Activated T-cell treated with anti-CD3 and anti-CD28 coated beads, Interleukin-2, amount 50 U/mL, for 1 hour (primary cell): ENCODE results near the gene ILK.

Experiments used
- DNase-seq: peaks from one replicate; pipeline ENCODE4 v3.0.0-alpha.2; 2020

ILK gene

GRCh38 chr11:6638429-6638828 lies 34.9 kb downstream of the ILK start:
- no peak for DNase-seq

- DNase-seq: no peak
These were observed 36.7 kb downstream of the ILK start for GRCh38 chr11:6640036-6640984.

GRCh38 chr11:6640985-6641701 lies 37.6 kb downstream of the ILK start:
- no peak for DNase-seq

- no peak for DNase-seq
These were observed 39.4 kb downstream of the ILK start for GRCh38 chr11:6642957-6643356.

- DNase-seq: no peak
These were observed 42.5 kb downstream of the ILK start for GRCh38 chr11:6646071-6646470.

- DNase-seq: no peak
These were observed 43.0 kb downstream of the ILK start for GRCh38 chr11:6646576-6646917.

GRCh38 chr11:6646918-6647679 lies 43.5 kb downstream of the ILK start:
- DNase-seq: peak; percentile 42

GRCh38 chr11:6647836-6648235 lies 44.3 kb downstream of the ILK start:
- DNase-seq: no peak

- DNase-seq: no peak
These were observed 44.9 kb downstream of the ILK start for GRCh38 chr11:6648501-6648900.

GRCh38 chr11:6650104-6650503 lies 46.5 kb downstream of the ILK start:
- DNase-seq: no peak

- no peak for DNase-seq
These were observed 47.4 kb downstream of the ILK start for GRCh38 chr11:6650980-6651379.

- DNase-seq: no peak
These were observed 48.6 kb downstream of the ILK start for GRCh38 chr11:6652182-6652581.

GRCh38 chr11:6653097-6653496 lies 49.5 kb downstream of the ILK start:
- DNase-seq: no peak

GRCh38 chr11:6653656-6654055 lies 50.1 kb downstream of the ILK start:
- no peak for DNase-seq

GRCh38 chr11:6654281-6655019 lies 50.9 kb downstream of the ILK start:
- DNase-seq: no peak

- peak; percentile 51 for DNase-seq
These were observed 51.6 kb downstream of the ILK start for GRCh38 chr11:6655020-6655789.

GRCh38 chr11:6655790-6656583 lies 52.4 kb downstream of the ILK start, which contains the start of gene DCHS1:
TSS of gene DCHS1 (minus strand) at chr11:6655809. CDS start at chr11:6641613, 14,196 bp downstream.
- DNase-seq: peak; percentile 45

- DNase-seq: no peak
These were observed 53.0 kb downstream of the ILK start for GRCh38 chr11:6656584-6656915.

GRCh38 chr11:6656936-6657335 lies 53.4 kb downstream of the ILK start:
- no peak for DNase-seq

GRCh38 chr11:6657346-6657745 lies 53.8 kb downstream of the ILK start:
- no peak for DNase-seq

- DNase-seq: no peak
These were observed 55.1 kb downstream of the ILK start for GRCh38 chr11:6658647-6659046.
